Peyer's patch (tissue), 4 donors: Measurements from ENCODE around the gene SYNDIG1. TPM values are rescaled to one million over a fixed set of nuclear protein-coding genes. Genes with fewer than 3 reads are reported as not detected.
"Not testable (repeated sequence)": the region's sequence is repeated elsewhere in the genome, so short reads cannot be mapped to it uniquely, and the experiment has no call there.

ENCODE experiments used
- DNase-seq, 3 donors: peaks; one replicate each; pipeline ENCODE4 v3.0.0-alpha.2; 2017 to 2019
- H3K27ac ChIP-seq, 4 donors: fragments of 200-600 bp; sonication (generic); one replicate each; pipeline ENCODE4 v1.5.1; 2016 to 2019
- H3K27me3 ChIP-seq, 2 donors: fragments of 200-600 bp; sonication (generic); one replicate each; pipeline ENCODE4 v1.5.1; 2019
- H3K36me3 ChIP-seq, 3 donors: fragments of 200-600 bp; sonication (generic); one replicate each; pipeline ENCODE4 v1.5.1; 2016 to 2019
- H3K4me1 ChIP-seq, 4 donors: fragments of 200-600 bp; sonication (generic); one replicate each; pipeline ENCODE4 v1.5.1; 2016 to 2019
- H3K4me3 ChIP-seq, 4 donors: fragments of 200-600 bp; sonication (generic); 1 replicate in 3 of 4; 2 replicates in 1 of 4; pipeline ENCODE4 v1.5.1; 2016 to 2019; ENCODE audit warnings: mild to moderate bottlenecking in 1 of 4
- H3K9me3 ChIP-seq, 4 donors: fragments of 200-600 bp; sonication (generic); one replicate each; pipeline ENCODE4 v1.5.1; 2016 to 2019; ENCODE audit warnings: mild to moderate bottlenecking in 1 of 4
- POLR2A ChIP-seq, 2 donors: fragments of 450-650 bp; IDR thresholded peaks; one replicate each; pipeline ENCODE4 v1.5.1; 2017; ENCODE audit warnings: antibody characterized with exemption in 2 of 2, mild to moderate bottlenecking in 2 of 2, moderate library complexity in 2 of 2
- total RNA-seq, 4 donors: library from RNA; depleted of rRNA; stranded (reverse); fragments of >200 nt; gene quantifications; one replicate each; pipeline ENCODE4 v1.1.0, GENCODE V29; 2016
- TF ChIP-seq, protein P1 (sequence below), 6 experiments: fragments of 450-650 bp in 4 of 6; fragments of 200-600 bp in 2 of 6; sonication (generic) in 1 of 6; IDR thresholded peaks; one replicate each; pipeline ENCODE4 v1.5.1; 2017 to 2019; ENCODE audit warnings: antibody characterized with exemption in 6 of 6, mild to moderate bottlenecking in 3 of 6, moderate library complexity in 1 of 6

The SYNDIG1 gene
- total RNA-seq, 4 donors from 2014 or later, result 0.76 to 1.7 TPM; not detected in 2

DNA sequence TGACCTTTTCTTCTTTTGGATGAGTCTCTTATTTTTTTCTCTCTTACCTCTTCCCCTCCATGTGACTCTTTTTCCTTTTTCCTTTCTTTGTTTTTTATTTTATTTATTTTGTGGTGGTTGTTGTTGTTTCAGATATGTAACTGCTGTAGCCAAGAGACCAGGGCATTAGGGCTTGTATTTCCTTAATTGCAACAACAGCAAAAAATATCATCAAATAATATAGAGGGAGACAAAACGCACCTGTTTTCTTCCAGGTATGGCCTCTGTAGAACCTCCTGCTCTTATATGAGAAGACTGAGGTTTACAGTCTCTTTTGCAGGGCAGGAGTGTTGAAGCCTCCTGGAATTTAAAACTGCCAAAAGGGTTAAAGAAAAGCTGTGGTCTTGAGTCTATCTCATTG, 149.3 kb downstream of the SYNDIG1 start:
- no peaks in the 10 kb centered on the region for H3K27me3 ChIP-seq
- DNase-seq, result no peak
- no peak overlapping the region for H3K27ac ChIP-seq
- H3K4me1 ChIP-seq, result no peaks in the 10 kb centered on the region
- H3K36me3 ChIP-seq, result no peaks in the 10 kb centered on the region
- H3K9me3 ChIP-seq, result no peaks in the 10 kb centered on the region
- TF ChIP-seq, protein P1, sequence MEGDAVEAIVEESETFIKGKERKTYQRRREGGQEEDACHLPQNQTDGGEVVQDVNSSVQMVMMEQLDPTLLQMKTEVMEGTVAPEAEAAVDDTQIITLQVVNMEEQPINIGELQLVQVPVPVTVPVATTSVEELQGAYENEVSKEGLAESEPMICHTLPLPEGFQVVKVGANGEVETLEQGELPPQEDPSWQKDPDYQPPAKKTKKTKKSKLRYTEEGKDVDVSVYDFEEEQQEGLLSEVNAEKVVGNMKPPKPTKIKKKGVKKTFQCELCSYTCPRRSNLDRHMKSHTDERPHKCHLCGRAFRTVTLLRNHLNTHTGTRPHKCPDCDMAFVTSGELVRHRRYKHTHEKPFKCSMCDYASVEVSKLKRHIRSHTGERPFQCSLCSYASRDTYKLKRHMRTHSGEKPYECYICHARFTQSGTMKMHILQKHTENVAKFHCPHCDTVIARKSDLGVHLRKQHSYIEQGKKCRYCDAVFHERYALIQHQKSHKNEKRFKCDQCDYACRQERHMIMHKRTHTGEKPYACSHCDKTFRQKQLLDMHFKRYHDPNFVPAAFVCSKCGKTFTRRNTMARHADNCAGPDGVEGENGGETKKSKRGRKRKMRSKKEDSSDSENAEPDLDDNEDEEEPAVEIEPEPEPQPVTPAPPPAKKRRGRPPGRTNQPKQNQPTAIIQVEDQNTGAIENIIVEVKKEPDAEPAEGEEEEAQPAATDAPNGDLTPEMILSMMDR (IDR thresholded peaks at IDR 0.05), result no peak
- TF ChIP-seq POLR2A (IDR thresholded peaks at IDR 0.05), result no peak
- no peak overlapping the region for H3K4me3 ChIP-seq

DNA sequence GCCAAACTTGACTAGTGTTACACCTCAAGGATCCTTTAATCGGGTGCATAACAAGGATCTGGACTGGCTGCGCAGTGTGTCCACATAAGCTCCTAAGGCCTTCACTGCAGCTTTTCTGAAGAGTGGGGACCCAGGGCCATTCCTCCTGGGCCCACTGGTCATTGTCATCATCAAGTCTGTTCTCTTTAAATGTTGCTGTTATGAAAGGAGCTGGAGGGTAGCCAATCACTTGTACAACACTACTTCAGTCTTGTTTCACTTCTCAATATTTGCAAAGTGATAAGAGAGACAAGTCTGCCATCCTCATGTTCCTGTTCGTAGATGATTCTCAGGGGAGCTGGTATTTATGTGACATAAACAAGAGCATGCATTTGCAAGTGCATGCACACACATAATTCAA, 149.8 kb downstream of the SYNDIG1 start:
- no peak for DNase-seq
- no peaks in the 10 kb centered on the region for H3K36me3 ChIP-seq
- TF ChIP-seq, protein P1 (IDR thresholded peaks at IDR 0.05), result no peak
- no peak for TF ChIP-seq POLR2A (IDR thresholded peaks at IDR 0.05)

DNA sequence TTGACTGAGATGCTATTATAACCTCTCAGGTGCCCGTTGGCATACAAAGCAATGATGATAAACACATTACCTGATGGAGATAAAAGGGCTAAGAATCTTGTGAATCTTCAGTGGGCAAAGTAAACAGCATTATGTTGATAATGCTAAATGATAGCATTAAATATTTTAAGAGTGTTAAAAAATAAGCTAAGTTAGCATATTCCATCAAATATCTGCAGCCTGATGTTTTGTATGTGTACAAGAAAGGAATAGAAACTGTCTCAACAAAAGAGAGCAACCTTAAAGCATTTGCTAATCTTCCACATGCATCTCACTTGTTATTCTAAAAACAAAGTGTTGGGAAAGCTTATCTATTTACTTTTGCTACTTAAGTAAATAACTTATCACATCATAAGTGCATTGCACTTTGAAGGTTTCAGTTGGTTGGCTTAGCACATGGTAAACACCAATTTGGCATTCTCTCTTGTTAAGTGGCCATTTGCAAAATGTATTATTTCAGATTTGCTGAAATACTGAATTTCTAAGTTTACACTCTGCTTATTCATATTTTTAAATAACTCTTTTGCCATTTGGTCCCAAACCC, 151.6 kb downstream of the SYNDIG1 start:
- TF ChIP-seq POLR2A (IDR thresholded peaks at IDR 0.05), result no peak
- TF ChIP-seq, protein P1 (IDR thresholded peaks at IDR 0.05), result no peak
- DNase-seq, result no peak
- H3K9me3 ChIP-seq, result no peaks in the 10 kb centered on the region

More for the DNA sequence above, 149.8 kb downstream of the SYNDIG1 start:
- H3K4me3 ChIP-seq, result no peak overlapping the region
- no peak overlapping the region for H3K27ac ChIP-seq
- H3K27me3 ChIP-seq, result no peaks in the 10 kb centered on the region
- H3K9me3 ChIP-seq, result no peaks in the 10 kb centered on the region
- H3K4me1 ChIP-seq, result no peaks in the 10 kb centered on the region

DNA sequence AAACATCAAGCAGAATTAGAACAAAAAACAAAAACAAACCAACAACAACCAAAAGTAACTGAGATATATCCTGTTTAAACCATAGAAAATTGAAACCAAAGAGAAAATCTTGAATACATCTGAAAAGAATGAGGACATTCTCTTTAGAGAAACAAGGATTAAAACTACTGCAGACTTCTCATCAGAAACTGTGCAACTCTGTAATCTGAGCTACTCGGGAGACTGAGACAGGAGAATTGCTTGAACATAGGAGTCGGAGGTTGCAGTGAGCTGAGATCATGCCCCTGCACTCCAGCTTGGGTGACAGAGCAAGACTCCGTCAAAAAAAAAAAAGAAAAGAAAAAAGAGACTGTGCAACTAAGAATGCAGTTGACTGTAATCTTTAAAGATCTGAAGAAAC, 153.4 kb downstream of the SYNDIG1 start:
- TF ChIP-seq POLR2A (IDR thresholded peaks at IDR 0.05), result no peak
- TF ChIP-seq, protein P1 (IDR thresholded peaks at IDR 0.05), result no peak
- no peaks in the 10 kb centered on the region for H3K36me3 ChIP-seq
- no peaks in the 10 kb centered on the region for H3K27me3 ChIP-seq
- H3K4me1 ChIP-seq, result no peaks in the 10 kb centered on the region
- H3K9me3 ChIP-seq, result no peaks in the 10 kb centered on the region
- no peak overlapping the region for H3K4me3 ChIP-seq
- DNase-seq, result no peak
- no peak overlapping the region for H3K27ac ChIP-seq

More for the DNA sequence above, 151.6 kb downstream of the SYNDIG1 start:
- no peaks in the 10 kb centered on the region for H3K27me3 ChIP-seq
- no peaks in the 10 kb centered on the region for H3K4me1 ChIP-seq
- H3K27ac ChIP-seq, result no peak overlapping the region
- no peak overlapping the region for H3K4me3 ChIP-seq
- H3K36me3 ChIP-seq, result no peaks in the 10 kb centered on the region

DNA sequence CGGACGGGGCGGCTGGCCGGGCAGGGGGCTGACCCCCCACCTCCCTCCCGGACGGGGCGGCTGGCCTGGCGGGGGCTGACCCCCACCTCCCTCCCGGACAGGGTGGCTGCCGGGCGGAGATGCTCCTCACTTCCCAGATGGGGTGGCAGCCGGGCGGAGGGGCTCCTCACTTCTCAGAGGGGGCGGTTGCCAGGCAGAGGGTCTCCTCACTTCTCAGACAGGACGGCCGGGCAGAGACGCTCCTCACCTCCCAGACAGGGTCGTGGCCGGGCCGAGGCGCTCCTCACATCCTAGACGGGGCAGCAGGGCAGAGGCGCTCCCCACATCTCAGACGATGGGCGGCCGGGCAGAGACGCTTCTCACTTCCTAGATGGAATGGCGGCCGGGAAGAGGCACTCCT, 156.7 kb downstream of the SYNDIG1 start:
- not testable (repeated sequence) for H3K27me3 ChIP-seq, H3K27ac ChIP-seq, DNase-seq, H3K4me1 ChIP-seq, H3K36me3 ChIP-seq, H3K4me3 ChIP-seq, H3K9me3 ChIP-seq

DNA sequence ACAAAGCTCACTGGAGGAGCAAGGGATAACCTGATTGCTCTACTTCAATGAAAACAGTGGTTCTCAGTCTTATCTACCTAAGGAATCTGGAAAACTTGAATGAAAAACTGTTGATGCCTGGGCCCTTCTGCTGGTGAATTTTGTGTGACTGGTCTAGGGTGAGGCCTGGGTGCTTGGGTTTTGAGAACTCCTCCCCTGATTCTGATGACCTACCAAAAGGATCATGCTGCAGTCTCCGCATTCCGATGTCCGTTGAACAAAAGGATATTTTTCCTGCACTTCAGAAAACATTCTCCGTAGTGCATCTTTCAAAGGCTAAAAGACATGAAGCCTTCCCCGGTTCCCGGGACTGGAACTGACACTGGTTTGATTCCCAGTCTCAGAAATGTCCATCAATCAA, 157.9 kb downstream of the SYNDIG1 start:
- Histone ChIP-seq H3K4me1 (no peaks in the 10 kb centered on the region), H3K4me3 (no peak overlapping the region), H3K36me3 (no peaks in the 10 kb centered on the region), H3K9me3 (no peaks in the 10 kb centered on the region), H3K27me3 (no peaks in the 10 kb centered on the region), H3K27ac (no peak overlapping the region)
- DNase-seq, result no peak
- TF ChIP-seq POLR2A (IDR thresholded peaks at IDR 0.05), result no peak
- TF ChIP-seq, protein P1 (IDR thresholded peaks at IDR 0.05), result no peak
